IMR-90 (cell line): ENCODE results near the gene OXSR1. TPM values are rescaled to one million over a fixed set of nuclear protein-coding genes. Genes with fewer than 3 reads are reported as not detected.

Source experiments
- ATAC-seq: fragments of 200-7000 bp; cut with Tn5 transposase; 2 replicates; pipeline ENCODE4 v1.9.1; 2020; ENCODE audit warnings: low read depth, mild to moderate bottlenecking, moderate library complexity
- BruUV-seq: library from RNA; stranded (reverse); fragments of 400-500 nt; replicated peaks from 2 replicates; lab custom pipeline; 2021; lab: Mats Ljungman, UMichigan
- CTCF ChIA-PET: fragments of 300-600 bp; formaldehyde crosslinking; extraction: SDS; loops from one replicate; lab custom pipeline; 2021; ENCODE audit warnings: antibody characterized with exemption; lab: Yijun Ruan, JAX
- POLR2A ChIA-PET: fragments of 300-600 bp; sonication (Branson Sonifier 250); formaldehyde crosslinking; loops from one replicate; lab custom pipeline; 2022; ENCODE audit warnings: antibody characterized with exemption; ENCODE audit not compliant: unreplicated experiment; lab: Charles Lee
- DNase-seq: peaks from one replicate; pipeline ENCODE4 v3.0.0; 2013
- H2AFZ ChIP-seq: replicated peaks from 2 replicates; pipeline ENCODE3; 2013; ENCODE audit warnings: low read length, mild to moderate bottlenecking; ENCODE audit not compliant: poor library complexity
- H2AK5ac ChIP-seq: 2 replicates; pipeline ENCODE4 v1.6.1; 2013; ENCODE audit warnings: low read depth, low read length, inconsistent platforms
- H2AK9ac ChIP-seq: replicated peaks from 2 replicates; pipeline ENCODE3; 2013; ENCODE audit warnings: mild to moderate bottlenecking, low read depth, low read length, moderate library complexity; ENCODE audit not compliant: poor library complexity
- H2BK120ac ChIP-seq: 2 replicates; pipeline ENCODE4 v1.6.1; 2013; ENCODE audit warnings: low read depth, low read length, inconsistent platforms
- H2BK15ac ChIP-seq: 3 replicates; pipeline ENCODE4 v1.6.1; 2013; ENCODE audit warnings: low read depth, low read length, inconsistent platforms
- H2BK20ac ChIP-seq: 2 replicates; pipeline ENCODE4 v1.6.1; 2013; ENCODE audit warnings: low read depth, mild to moderate bottlenecking, inconsistent platforms, low read length, moderate library complexity
- H2BK5ac ChIP-seq: 2 replicates; pipeline ENCODE4 v1.6.1; 2013; ENCODE audit warnings: mild to moderate bottlenecking, low read depth, low read length, inconsistent platforms; ENCODE audit not compliant: poor library complexity, severe bottlenecking
- H3K14ac ChIP-seq: replicated peaks from 2 replicates; pipeline ENCODE4 v1.6.1; 2013; ENCODE audit warnings: low read depth, low read length, inconsistent platforms
- H3K18ac ChIP-seq: 2 replicates; pipeline ENCODE4 v1.6.1; 2013; ENCODE audit warnings: low read depth, low read length, control low read depth
- H3K23ac ChIP-seq: 2 replicates; pipeline ENCODE4 v1.6.1; 2013; ENCODE audit warnings: low read depth, low read length, inconsistent platforms
- H3K27ac ChIP-seq: 2 replicates; pipeline ENCODE4 v1.5.1; 2013; ENCODE audit warnings: mild to moderate bottlenecking, control low read depth, low read length; ENCODE audit not compliant: insufficient read depth
- H3K27me3 ChIP-seq: 2 replicates; pipeline ENCODE4 v1.6.1; 2013; ENCODE audit warnings: low read length; ENCODE audit not compliant: control insufficient read depth, insufficient read depth
- H3K36me3 ChIP-seq: 2 replicates; pipeline ENCODE4 v1.6.1; 2013; ENCODE audit warnings: low read length, mixed read lengths; ENCODE audit not compliant: control insufficient read depth, insufficient read depth
- H3K4ac ChIP-seq: 2 replicates; pipeline ENCODE4 v1.6.1; 2013; ENCODE audit warnings: low read depth, low read length, inconsistent platforms
- H3K4me1 ChIP-seq: 2 replicates; pipeline ENCODE4 v1.6.1; 2013; ENCODE audit warnings: low read length, mixed read lengths; ENCODE audit not compliant: control insufficient read depth, insufficient read depth
- H3K4me2 ChIP-seq: 2 replicates; pipeline ENCODE4 v1.6.1; 2013; ENCODE audit warnings: low read depth, mild to moderate bottlenecking, control low read depth, low read length, moderate library complexity
- H3K4me3 ChIP-seq: 2 replicates; pipeline ENCODE4 v1.5.1; 2013; ENCODE audit warnings: low read depth, mild to moderate bottlenecking, control low read depth, low read length, moderate library complexity; ENCODE audit not compliant: insufficient read depth
- H3K56ac ChIP-seq: 2 replicates; pipeline ENCODE4 v1.6.1; 2013; ENCODE audit warnings: low read length, inconsistent platforms; ENCODE audit not compliant: insufficient read depth; ENCODE audit errors: extremely low read depth
- H3K79me1 ChIP-seq, 2 experiments: 2 replicates each; pipeline ENCODE4 v1.6.1; 2013; ENCODE audit warnings: low read length in 2 of 2, inconsistent platforms in 1 of 2, low read depth in 1 of 2
- H3K9ac ChIP-seq: 2 replicates; pipeline ENCODE4 v1.6.1; 2013; ENCODE audit warnings: low read depth, low read length, control low read depth
- H3K9me1 ChIP-seq: 2 replicates; pipeline ENCODE4 v1.6.1; 2013; ENCODE audit warnings: low read length, inconsistent platforms; ENCODE audit not compliant: insufficient read depth
- H3K9me3 ChIP-seq: 2 replicates; pipeline ENCODE4 v1.6.1; 2013; ENCODE audit warnings: low read length; ENCODE audit not compliant: control insufficient read depth, insufficient read depth
- H4K20me1 ChIP-seq: 2 replicates; pipeline ENCODE4 v1.6.1; 2013; ENCODE audit warnings: low read length, inconsistent platforms; ENCODE audit not compliant: insufficient read depth
- H4K5ac ChIP-seq: 2 replicates; pipeline ENCODE4 v1.6.1; 2013; ENCODE audit warnings: mild to moderate bottlenecking, low read depth, low read length, control low read depth
- H4K8ac ChIP-seq, 2 experiments: 2 replicates each; pipeline ENCODE4 v1.6.1; 2013; ENCODE audit warnings: low read depth in 2 of 2, low read length in 2 of 2, control low read depth in 1 of 2, inconsistent platforms in 1 of 2
- H4K91ac ChIP-seq: 2 replicates; pipeline ENCODE4 v1.6.1; 2013; ENCODE audit warnings: low read depth, low read length, inconsistent platforms; ENCODE audit not compliant: insufficient read depth
- BHLHE40 ChIP-seq: fragments of 150-350 bp; IDR thresholded peaks from 2 replicates; pipeline ENCODE4 v1.6.1; 2016; ENCODE audit warnings: mild to moderate bottlenecking, low read depth, low read length
- CEBPB ChIP-seq: IDR thresholded peaks from 2 replicates; pipeline ENCODE4 v1.6.1; 2012; ENCODE audit warnings: low read depth, low read length, improper control_type of control experiment
- CHD1 ChIP-seq: IDR thresholded peaks from 2 replicates; pipeline ENCODE4 v1.6.1; 2012; ENCODE audit warnings: low read depth, low read length, improper control_type of control experiment
- FOS ChIP-seq: fragments of 150-350 bp; IDR thresholded peaks from 2 replicates; pipeline ENCODE4 v1.6.1; 2016; ENCODE audit warnings: low read depth, low read length
- MAFK ChIP-seq: IDR thresholded peaks from 2 replicates; pipeline ENCODE4 v1.6.1; 2012; ENCODE audit warnings: low read depth, low read length, improper control_type of control experiment
- MAZ ChIP-seq: IDR thresholded peaks from 2 replicates; pipeline ENCODE4 v1.6.1; 2012; ENCODE audit warnings: low read depth, mild to moderate bottlenecking, low read length, improper control_type of control experiment, moderate library complexity, borderline replicate concordance
- MXI1 ChIP-seq: IDR thresholded peaks from 2 replicates; pipeline ENCODE4 v1.6.1; 2012; ENCODE audit warnings: low read depth, mild to moderate bottlenecking, low read length, moderate library complexity, borderline replicate concordance
- NFE2L2 ChIP-seq: fragments of 150-350 bp; IDR thresholded peaks from 2 replicates; pipeline ENCODE4 v1.6.1; 2016; ENCODE audit warnings: low read depth, mild to moderate bottlenecking, low read length
- POLR2A ChIP-seq: IDR thresholded peaks from 2 replicates; pipeline ENCODE4 v1.6.1; 2012; ENCODE audit warnings: mild to moderate bottlenecking, low read depth, low read length
- RAD21 ChIP-seq: IDR thresholded peaks from 2 replicates; pipeline ENCODE4 v1.6.1; 2012; ENCODE audit warnings: low read length, improper control_type of control experiment
- RCOR1 ChIP-seq: IDR thresholded peaks from 2 replicates; pipeline ENCODE4 v1.6.1; 2012; ENCODE audit warnings: mild to moderate bottlenecking, low read length, improper control_type of control experiment; ENCODE audit not compliant: insufficient replicate concordance
- RFX5 ChIP-seq: IDR thresholded peaks from 2 replicates; pipeline ENCODE4 v1.8.0; 2012; ENCODE audit warnings: low read depth, mild to moderate bottlenecking, low read length, moderate library complexity
- SMC3 ChIP-seq: fragments of 150-350 bp; IDR thresholded peaks from 2 replicates; pipeline ENCODE4 v1.6.1; 2016; ENCODE audit warnings: low read depth, mild to moderate bottlenecking, antibody characterized with exemption, low read length, moderate library complexity
- USF2 ChIP-seq: fragments of 150-350 bp; IDR thresholded peaks from 2 replicates; pipeline ENCODE4 v1.6.1; 2017; ENCODE audit warnings: mild to moderate bottlenecking, antibody characterized with exemption, low read length, low read depth
- WGBS, 2 experiments: methylation state at CpG; one replicate each; pipeline versions ENCODE4 v1.1.5 to v1.1.7; 2013; ENCODE audit warnings: missing lambda C conversion rate in 2 of 2; ENCODE audit not compliant: insufficient read length in 1 of 2; ENCODE audit errors: extremely low coverage in 2 of 2; 5-methylcytosine and 5-hydroxymethylcytosine counted together
- dilution Hi-C: fragments of 300-500 bp; cut with HindIII; formaldehyde crosslinking; loops from one replicate; pipeline ENCODE4 v1.14.3; 2018; ENCODE audit warnings: low sequenced_read_pairs; ENCODE audit not compliant: unreplicated experiment
- in situ Hi-C: fragments of 300-500 bp; cut with MboI; formaldehyde crosslinking; loops from 3 replicates; pipeline ENCODE4 v1.14.3; 2019; ENCODE audit warnings: low sequenced_read_pairs, inconsistent platforms, mixed read lengths
- intact Hi-C: fragments of 100-400 bp; cut with micrococcal nuclease; formaldehyde crosslinking; loops from 2 replicates; pipeline ENCODE4 v1.10.0; 2022
- polyA plus RNA-seq, 3 experiments: library from polyadenylated mRNA; depleted of rRNA; stranded (reverse); fragments of >200 nt; gene quantifications; 2 replicates each; pipeline ENCODE4 v1.2.3, GENCODE V29; 2012; ENCODE audit warnings: low replicate concordance in 1 of 3
- total RNA-seq: library from RNA; depleted of rRNA; stranded (reverse); fragments of >200 nt; gene quantifications from 2 replicates; pipeline ENCODE4 v1.2.3, GENCODE V29; 2012
- TF ChIP-seq, protein P1 (sequence below): fragments of 150-350 bp; IDR thresholded peaks from 2 replicates; pipeline ENCODE4 v1.6.1; 2016; ENCODE audit warnings: low read depth, mild to moderate bottlenecking, low read length, moderate library complexity, borderline replicate concordance
- TF ChIP-seq, protein P2 (sequence below): conservative IDR thresholded peaks from 2 replicates; pipeline ENCODE4 v1.5.1; 2012; ENCODE audit warnings: mild to moderate bottlenecking, low read depth, low read length, improper control_type of control experiment

OXSR1 gene
- total and polyA plus RNA-seq, 2 of the 4 experiments (the other 2 are of a cell fraction): 32.9 to 37.6 TPM

DNA sequence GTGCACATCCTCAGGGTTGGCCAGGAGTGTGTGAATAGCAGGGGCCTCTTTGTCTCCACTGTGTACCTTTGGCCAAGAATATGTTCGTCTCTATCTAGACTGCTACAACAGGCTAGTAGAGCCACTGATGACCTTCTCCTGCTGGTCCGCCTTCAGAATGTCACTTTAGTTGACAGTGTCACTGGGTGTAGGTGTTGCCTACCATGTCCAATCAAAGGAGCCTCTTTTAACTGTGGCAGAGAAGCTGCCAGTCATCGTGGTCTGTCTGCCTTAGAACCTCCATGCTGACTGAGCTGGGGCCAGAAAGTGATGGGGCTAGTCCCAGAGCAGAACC lies 40.1 kb downstream of the OXSR1 start:
- no peak for DNase-seq
- no peak overlapping the region for H2BK5ac ChIP-seq
- POLR2A ChIA-PET: no interaction called here
- peaks cover 44 to 72% of the 10 kb centered on the region in 2 experiments for H3K79me1 ChIP-seq
- in situ Hi-C loops (no loop called here), intact Hi-C loops (no loop called here), dilution Hi-C loops (no loop called here)
- no peak for TF ChIP-seq BHLHE40
- no peak for TF ChIP-seq CEBPB
- TF ChIP-seq SMC3: no peak
- TF ChIP-seq RAD21: no peak
- TF ChIP-seq RCOR1: no peak
- no peak for TF ChIP-seq RFX5
- TF ChIP-seq MAZ: no peak
- TF ChIP-seq, protein P1, sequence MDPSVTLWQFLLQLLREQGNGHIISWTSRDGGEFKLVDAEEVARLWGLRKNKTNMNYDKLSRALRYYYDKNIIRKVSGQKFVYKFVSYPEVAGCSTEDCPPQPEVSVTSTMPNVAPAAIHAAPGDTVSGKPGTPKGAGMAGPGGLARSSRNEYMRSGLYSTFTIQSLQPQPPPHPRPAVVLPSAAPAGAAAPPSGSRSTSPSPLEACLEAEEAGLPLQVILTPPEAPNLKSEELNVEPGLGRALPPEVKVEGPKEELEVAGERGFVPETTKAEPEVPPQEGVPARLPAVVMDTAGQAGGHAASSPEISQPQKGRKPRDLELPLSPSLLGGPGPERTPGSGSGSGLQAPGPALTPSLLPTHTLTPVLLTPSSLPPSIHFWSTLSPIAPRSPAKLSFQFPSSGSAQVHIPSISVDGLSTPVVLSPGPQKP: no peak
- TF ChIP-seq CHD1: no peak
- no peak for TF ChIP-seq MAFK
- TF ChIP-seq FOS: no peak
- no peak for TF ChIP-seq MXI1
- TF ChIP-seq POLR2A: no peak
- TF ChIP-seq NFE2L2: no peak
- TF ChIP-seq, protein P2, sequence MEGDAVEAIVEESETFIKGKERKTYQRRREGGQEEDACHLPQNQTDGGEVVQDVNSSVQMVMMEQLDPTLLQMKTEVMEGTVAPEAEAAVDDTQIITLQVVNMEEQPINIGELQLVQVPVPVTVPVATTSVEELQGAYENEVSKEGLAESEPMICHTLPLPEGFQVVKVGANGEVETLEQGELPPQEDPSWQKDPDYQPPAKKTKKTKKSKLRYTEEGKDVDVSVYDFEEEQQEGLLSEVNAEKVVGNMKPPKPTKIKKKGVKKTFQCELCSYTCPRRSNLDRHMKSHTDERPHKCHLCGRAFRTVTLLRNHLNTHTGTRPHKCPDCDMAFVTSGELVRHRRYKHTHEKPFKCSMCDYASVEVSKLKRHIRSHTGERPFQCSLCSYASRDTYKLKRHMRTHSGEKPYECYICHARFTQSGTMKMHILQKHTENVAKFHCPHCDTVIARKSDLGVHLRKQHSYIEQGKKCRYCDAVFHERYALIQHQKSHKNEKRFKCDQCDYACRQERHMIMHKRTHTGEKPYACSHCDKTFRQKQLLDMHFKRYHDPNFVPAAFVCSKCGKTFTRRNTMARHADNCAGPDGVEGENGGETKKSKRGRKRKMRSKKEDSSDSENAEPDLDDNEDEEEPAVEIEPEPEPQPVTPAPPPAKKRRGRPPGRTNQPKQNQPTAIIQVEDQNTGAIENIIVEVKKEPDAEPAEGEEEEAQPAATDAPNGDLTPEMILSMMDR: no peak
- TF ChIP-seq USF2: no peak
- H2BK15ac ChIP-seq: no peak overlapping the region
- H2BK120ac ChIP-seq: no peak overlapping the region
- no peak overlapping the region for H3K56ac ChIP-seq
- H4K20me1 ChIP-seq: peaks cover 37% of the 10 kb centered on the region; the same call in 1 of the 2 replicates
- 100% methylated on average over 1 of the region's 3 CpGs; no CpG with 5 or more reads in 1 of the 2 experiments for WGBS, 2 experiments
- no peak overlapping the region for H3K27ac ChIP-seq
- no peak overlapping the region for H3K4me2 ChIP-seq
- H4K5ac ChIP-seq: no peak overlapping the region
- CTCF ChIA-PET: no interaction called here
- H3K4me3 ChIP-seq: no peak overlapping the region
- H3K27me3 ChIP-seq: no peaks in the 10 kb centered on the region
- H4K91ac ChIP-seq: no peak overlapping the region
- H3K9ac ChIP-seq: no peak overlapping the region
- no peaks in the 10 kb centered on the region; the same call in 1 of the 2 replicates for H3K4me1 ChIP-seq
- no peak overlapping the region for H3K14ac ChIP-seq
- no peak overlapping the region for H2BK20ac ChIP-seq
- no peak overlapping the region for H3K23ac ChIP-seq
- H3K9me1 ChIP-seq: peaks cover 14% of the 10 kb centered on the region; the same call in 1 of the 2 replicates
- no peak overlapping the region for H2AK5ac ChIP-seq
- no peak overlapping the region for H3K18ac ChIP-seq
- ATAC-seq: no peak
- no peaks in the 10 kb centered on the region for H3K9me3 ChIP-seq
- peaks cover 21% of the 10 kb centered on the region for H3K36me3 ChIP-seq
- no peak overlapping the region for H3K4ac ChIP-seq
- H2AFZ ChIP-seq: no peak overlapping the region
- no TSS peak for BruUV-seq
- H4K8ac ChIP-seq: no peak overlapping the region
- no peak overlapping the region for H2AK9ac ChIP-seq
